Measurements from ENCODE around the gene MAGI2. TPM values are rescaled to one million over a fixed set of nuclear protein-coding genes. Genes with fewer than 3 reads are reported as not detected.

Gene MAGI2
- total and polyA plus RNA-seq, 8 donors: 6.1 to 9.2 (median 7.1) TPM

DNA sequence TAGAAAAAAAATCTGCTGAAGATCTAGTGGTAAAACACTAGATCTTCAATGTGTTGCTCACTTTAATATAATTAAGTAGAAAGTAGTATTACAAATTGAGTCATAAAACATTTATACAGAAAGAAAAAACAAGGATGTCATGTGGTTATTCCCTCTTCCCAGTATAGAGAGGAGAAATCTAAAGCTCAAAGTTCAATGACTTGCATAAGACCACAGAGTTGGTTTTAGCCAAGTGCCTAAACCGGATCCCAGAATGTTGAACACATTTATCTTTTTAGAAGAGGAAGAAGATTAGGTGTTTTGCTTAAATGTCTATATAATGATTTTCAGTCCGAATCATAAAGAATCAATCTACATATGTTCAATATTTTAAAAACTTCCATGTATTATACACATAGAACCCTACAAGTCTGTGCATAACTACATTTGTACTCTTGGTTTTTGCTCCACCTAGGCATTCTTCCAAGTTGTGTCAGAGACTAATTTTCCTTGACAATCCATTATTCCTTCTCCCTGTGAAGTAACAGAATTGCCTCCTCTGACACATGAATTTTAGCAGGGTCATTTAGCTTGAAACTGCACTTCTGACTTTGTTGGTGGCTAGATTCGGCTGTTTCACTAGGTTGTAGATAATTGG is 389.2 kb downstream of the MAGI2 start:
- intact Hi-C loops (cut with DNase I): no loop called here
- H3K36me3 ChIP-seq: no peaks in the 10 kb centered on the region
- H3K27ac ChIP-seq: no peak overlapping the region
- ATAC-seq (no peak), DNase-seq (no peak)
- H3K4me1 ChIP-seq: no peaks in the 10 kb centered on the region
- H3K9me3 ChIP-seq: peaks cover 0 to 28% of the 10 kb centered on the region in 2 donors
- no peaks in the 10 kb centered on the region for H3K27me3 ChIP-seq
- no peak for TF ChIP-seq CTCF (IDR thresholded peaks at IDR 0.05)
- H3K4me3 ChIP-seq: no peak overlapping the region

GRCh38 chr7:79063019-79063698 is 390.3 kb downstream of the MAGI2 start:
- intact Hi-C loops (cut with DNase I): no loop called here
- H3K4me1 ChIP-seq: no peaks in the 10 kb centered on the region
- H3K9me3 ChIP-seq: peaks cover 0 to 27% of the 10 kb centered on the region in 2 donors
- H3K4me3 ChIP-seq: no peak overlapping the region
- DNase-seq: no peak
- no peak overlapping the region for H3K27ac ChIP-seq
- no peak for TF ChIP-seq CTCF (IDR thresholded peaks at IDR 0.05)
- no peaks in the 10 kb centered on the region for H3K27me3 ChIP-seq
- no peaks in the 10 kb centered on the region for H3K36me3 ChIP-seq
- ATAC-seq: no peak

- no peaks in the 10 kb centered on the region for H3K27me3 ChIP-seq
These were observed 393.0 kb downstream of the MAGI2 start for GRCh38 chr7:79060498-79060897.

DNA sequence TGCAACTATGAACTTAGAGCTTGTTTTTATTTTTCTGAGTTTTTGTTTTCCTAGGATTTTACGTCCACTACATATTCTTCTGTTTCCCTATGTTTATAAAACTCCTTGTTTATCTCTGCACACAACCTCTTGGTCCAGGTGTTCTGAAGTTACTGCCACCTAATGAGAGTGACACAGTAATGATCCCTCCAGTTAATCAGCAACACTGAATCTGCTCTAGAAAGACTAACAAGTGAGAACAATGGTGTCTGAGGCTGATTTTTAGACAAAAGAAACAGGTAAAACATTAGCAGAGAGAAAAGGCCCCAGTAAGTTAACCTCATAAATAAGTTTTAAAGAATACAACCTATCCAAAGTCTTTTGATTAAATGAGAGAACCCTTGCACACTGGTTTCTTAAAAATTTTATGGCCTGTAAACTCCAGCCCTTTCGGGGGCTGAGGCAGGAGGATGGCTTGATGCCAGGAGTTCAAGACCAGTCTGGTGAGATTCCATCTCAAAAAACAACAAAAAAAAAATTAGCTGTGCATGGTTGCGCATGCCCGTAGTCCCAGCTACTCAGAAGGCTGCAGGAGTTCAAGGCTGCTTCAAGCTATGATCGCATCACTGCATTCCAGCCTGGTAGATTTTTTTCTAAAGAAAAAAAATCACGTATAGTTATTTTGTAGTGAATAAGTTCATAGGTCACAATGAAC is 397.6 kb downstream of the MAGI2 start:
- no peaks in the 10 kb centered on the region for H3K27me3 ChIP-seq
- TF ChIP-seq CTCF (IDR thresholded peaks at IDR 0.05): no peak
- no peaks in the 10 kb centered on the region for H3K4me1 ChIP-seq
- DNase-seq (peak in 2 of 4 donors; percentile 26 to 68), ATAC-seq (peak; percentile 24)
- H3K36me3 ChIP-seq: no peaks in the 10 kb centered on the region
- no peak overlapping the region for H3K4me3 ChIP-seq
- no peaks in the 10 kb centered on the region for H3K9me3 ChIP-seq
- H3K27ac ChIP-seq: no peak overlapping the region
- intact Hi-C loops (cut with DNase I): no loop called here

More at GRCh38 chr7:79060498-79060897, 393.0 kb downstream of the MAGI2 start:
- H3K27ac ChIP-seq: no peak overlapping the region
- intact Hi-C loops (cut with DNase I): no loop called here
- H3K9me3 ChIP-seq: peaks cover 0 to 4% of the 10 kb centered on the region in 2 donors
- no peaks in the 10 kb centered on the region for H3K4me1 ChIP-seq
- DNase-seq (no peak), ATAC-seq (no peak)
- no peak overlapping the region for H3K4me3 ChIP-seq
- TF ChIP-seq CTCF (IDR thresholded peaks at IDR 0.05): no peak
- no peaks in the 10 kb centered on the region for H3K36me3 ChIP-seq

- DNase-seq: no peak
- TF ChIP-seq CTCF (IDR thresholded peaks at IDR 0.05): no peak
- no peaks in the 10 kb centered on the region for H3K4me1 ChIP-seq
- no peaks in the 10 kb centered on the region for H3K36me3 ChIP-seq
- no peak for ATAC-seq
- no peak overlapping the region for H3K27ac ChIP-seq
- H3K4me3 ChIP-seq: no peak overlapping the region
- intact Hi-C loops (cut with DNase I): no loop called here
- no peaks in the 10 kb centered on the region for H3K9me3 ChIP-seq
- no peaks in the 10 kb centered on the region for H3K27me3 ChIP-seq
These were observed 401.6 kb downstream of the MAGI2 start for GRCh38 chr7:79051915-79052314.

Data from left lung (tissue), 10 donors.